Measurements from ENCODE around the gene AKTIP.

AKTIP gene

GRCh38 chr16:53478965-53479364 lies 24.0 kb downstream of the AKTIP start:
- H3K4me3 ChIP-seq (replicated peaks in 1 of 2; ENCODE audit: low read depth in 2 of 2, low read length in 2 of 2) = no peak overlapping the region
- no peak for TF ChIP-seq CTCF (IDR thresholded peaks at IDR 0.05; ENCODE audit: low read depth, low read length)
- DNase-seq (ENCODE audit: low read depth in 2 of 2) = no peak

DNA sequence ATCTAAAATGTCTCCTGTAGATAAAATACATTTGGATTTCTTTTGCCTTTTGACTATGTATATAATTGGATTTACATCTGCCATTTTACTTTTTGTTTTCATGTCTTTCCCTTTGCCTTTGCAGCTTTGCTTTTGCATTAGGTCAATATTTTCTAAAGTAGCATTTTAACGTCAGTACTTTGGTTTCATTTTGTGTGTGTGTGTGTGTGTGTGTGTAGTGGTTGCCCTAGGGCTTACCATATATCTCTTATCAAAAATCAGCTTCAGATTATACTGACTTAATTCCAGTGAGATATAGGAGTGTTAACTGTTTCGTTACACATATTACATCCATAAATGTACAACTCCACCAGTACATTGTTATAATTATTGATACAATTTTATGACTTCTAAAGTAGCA lies 26.1 kb downstream of the AKTIP start:
- H3K4me3 ChIP-seq (replicated peaks in 1 of 2; ENCODE audit: low read depth in 2 of 2, low read length in 2 of 2) = no peak overlapping the region
- DNase-seq (ENCODE audit: low read depth in 2 of 2) = no peak
- TF ChIP-seq CTCF (IDR thresholded peaks at IDR 0.05; ENCODE audit: low read depth, low read length) = no peak

GRCh38 chr16:53465606-53466280 lies 37.3 kb downstream of the AKTIP start:
- no peak overlapping the region for H3K4me3 ChIP-seq (replicated peaks in 1 of 2; ENCODE audit: low read depth in 2 of 2, low read length in 2 of 2)
- no peak for TF ChIP-seq CTCF (IDR thresholded peaks at IDR 0.05; ENCODE audit: low read depth, low read length)
- DNase-seq (ENCODE audit: low read depth in 2 of 2) = peak; percentile 79 to 86

DNA sequence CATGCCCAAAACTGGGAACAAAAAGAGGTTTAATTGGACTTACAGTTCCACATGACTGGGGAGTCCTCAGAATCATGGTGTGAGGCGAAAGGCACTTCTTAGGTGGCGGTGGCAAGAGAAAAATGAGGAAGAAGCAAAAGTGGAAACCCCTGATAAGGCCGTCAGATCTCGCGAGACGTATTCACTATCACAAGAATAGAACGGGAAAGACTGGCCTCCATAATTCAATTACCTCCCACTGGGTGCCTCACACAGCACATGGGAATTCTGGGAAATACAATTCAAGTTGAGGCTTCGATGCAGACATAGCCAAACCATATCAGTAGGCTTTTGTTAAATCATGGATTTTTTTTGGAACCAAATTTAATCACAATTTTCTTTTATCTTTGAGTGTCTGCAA lies 44.4 kb downstream of the AKTIP start:
- DNase-seq (ENCODE audit: low read depth in 2 of 2) = no peak
- TF ChIP-seq CTCF (IDR thresholded peaks at IDR 0.05; ENCODE audit: low read depth, low read length) = no peak

GRCh38 chr16:53457670-53458069 lies 45.3 kb downstream of the AKTIP start:
- TF ChIP-seq CTCF (IDR thresholded peaks at IDR 0.05; ENCODE audit: low read depth, low read length) = no peak
- no peak for DNase-seq (ENCODE audit: low read depth in 2 of 2)
- H3K4me3 ChIP-seq (replicated peaks in 1 of 2; ENCODE audit: low read depth in 2 of 2, low read length in 2 of 2) = no peak overlapping the region

More for the DNA sequence above, 44.4 kb downstream of the AKTIP start:
- no peak overlapping the region for H3K4me3 ChIP-seq (replicated peaks in 1 of 2; ENCODE audit: low read depth in 2 of 2, low read length in 2 of 2)

GRCh38 chr16:53456625-53457024 lies 46.4 kb downstream of the AKTIP start:
- no peak for DNase-seq (ENCODE audit: low read depth in 2 of 2)
- TF ChIP-seq CTCF (IDR thresholded peaks at IDR 0.05; ENCODE audit: low read depth, low read length) = no peak
- H3K4me3 ChIP-seq (replicated peaks in 1 of 2; ENCODE audit: low read depth in 2 of 2, low read length in 2 of 2) = no peak overlapping the region

- no peak for TF ChIP-seq CTCF (IDR thresholded peaks at IDR 0.05; ENCODE audit: low read depth, low read length)
- no peak for DNase-seq (ENCODE audit: low read depth in 2 of 2)
- no peak overlapping the region for H3K4me3 ChIP-seq (replicated peaks in 1 of 2; ENCODE audit: low read depth in 2 of 2, low read length in 2 of 2)
These were observed 49.1 kb downstream of the AKTIP start for GRCh38 chr16:53453928-53454327.
